ENCODE results near the gene ACTG2. TPM values are rescaled to one million over a fixed set of nuclear protein-coding genes. Genes with fewer than 3 reads are reported as not detected.

Gene ACTG2
- polyA plus RNA-seq, 1 donor (not counting 4 experiments of a cell fraction or from before 2014, with no cell fraction given) = not detected

GRCh38 chr2:73916666-73917065 is 23.9 kb downstream of the ACTG2 start:
- Histone ChIP-seq H3K9me1 (ENCODE audit: control insufficient read depth, extremely low read depth, insufficient read depth, low read length) (no peaks in the 10 kb centered on the region), H3K9ac (ENCODE audit: control insufficient read depth, extremely low read depth, insufficient read depth, low read length) (no peak overlapping the region), H3K4me1 (ENCODE audit: control insufficient read depth, extremely low read depth, insufficient read depth, low read length) (no peaks in the 10 kb centered on the region), H3K9me3 (ENCODE audit: control insufficient read depth, low read depth, low read length) (no peaks in the 10 kb centered on the region), H4K20me1 (ENCODE audit: control insufficient read depth, extremely low read depth, insufficient read depth, low read length) (no peaks in the 10 kb centered on the region), H2AFZ (ENCODE audit: control insufficient read depth, low read length) (no peak overlapping the region), H3K36me3 (ENCODE audit: control insufficient read depth in 2 of 2, extremely low read depth in 1 of 2, insufficient read depth in 2 of 2, low read length in 2 of 2) (no peaks in the 10 kb centered on the region), H3K27ac (ENCODE audit: control insufficient read depth, insufficient read depth, low read length) (no peak overlapping the region), H3K79me2 (ENCODE audit: control insufficient read depth, insufficient read depth, low read length) (no peaks in the 10 kb centered on the region), H3K4me2 (ENCODE audit: control insufficient read depth, extremely low read depth, insufficient read depth, low read depth, low read length) (no peak overlapping the region), H3K27me3 (ENCODE audit: control insufficient read depth, extremely low read depth, insufficient read depth, low read length) (no peaks in the 10 kb centered on the region), H3K4me3 (ENCODE audit: control insufficient read depth in 2 of 3, extremely low read depth in 1 of 3, insufficient read depth in 2 of 3, low read depth in 1 of 3, low read length in 3 of 3) (no peak overlapping the region)
- TF ChIP-seq CTCF (optimal IDR thresholded peaks at IDR 0.05 in 1 of 3, IDR thresholded peaks at IDR 0.05 in 1 of 3, conservative IDR thresholded peaks at IDR 0.05 in 1 of 3; ENCODE audit: extremely low read depth in 1 of 3, insufficient read depth in 2 of 3, low read length in 3 of 3) (no peak), EZH2 (IDR thresholded peaks at IDR 0.05; ENCODE audit: low read length) (no peak)
- dilution Hi-C loops (cut with MboI; ENCODE audit: extremely low pct_ligation_motif_present, low sequenced_read_pairs) = no loop called here
- FAIRE-seq (peak; percentile 23), DNase-seq (ENCODE audit: low read depth, low spot score) (no peak)

GRCh38 chr2:73917296-73917695 is 24.5 kb downstream of the ACTG2 start:
- no peak overlapping the region for H3K4me2 ChIP-seq (ENCODE audit: control insufficient read depth, extremely low read depth, insufficient read depth, low read depth, low read length)
- no peak overlapping the region for H3K27ac ChIP-seq (ENCODE audit: control insufficient read depth, insufficient read depth, low read length)
- no peak overlapping the region for H2AFZ ChIP-seq (ENCODE audit: control insufficient read depth, low read length)
- no peak for DNase-seq (ENCODE audit: low read depth, low spot score)
- no peak for FAIRE-seq
- H3K27me3 ChIP-seq (ENCODE audit: control insufficient read depth, extremely low read depth, insufficient read depth, low read length) = no peaks in the 10 kb centered on the region
- no peaks in the 10 kb centered on the region for H3K36me3 ChIP-seq (ENCODE audit: control insufficient read depth in 2 of 2, extremely low read depth in 1 of 2, insufficient read depth in 2 of 2, low read length in 2 of 2)
- TF ChIP-seq CTCF (optimal IDR thresholded peaks at IDR 0.05 in 1 of 3, IDR thresholded peaks at IDR 0.05 in 1 of 3, conservative IDR thresholded peaks at IDR 0.05 in 1 of 3; ENCODE audit: extremely low read depth in 1 of 3, insufficient read depth in 2 of 3, low read length in 3 of 3) (no peak), EZH2 (IDR thresholded peaks at IDR 0.05; ENCODE audit: low read length) (no peak)
- H3K9ac ChIP-seq (ENCODE audit: control insufficient read depth, extremely low read depth, insufficient read depth, low read length) = no peak overlapping the region
- no peaks in the 10 kb centered on the region for H3K4me1 ChIP-seq (ENCODE audit: control insufficient read depth, extremely low read depth, insufficient read depth, low read length)
- H3K9me1 ChIP-seq (ENCODE audit: control insufficient read depth, extremely low read depth, insufficient read depth, low read length) = no peaks in the 10 kb centered on the region
- no peak overlapping the region for H3K4me3 ChIP-seq (ENCODE audit: control insufficient read depth in 2 of 3, extremely low read depth in 1 of 3, insufficient read depth in 2 of 3, low read depth in 1 of 3, low read length in 3 of 3)
- dilution Hi-C loops (cut with MboI; ENCODE audit: extremely low pct_ligation_motif_present, low sequenced_read_pairs) = no loop called here
- H3K79me2 ChIP-seq (ENCODE audit: control insufficient read depth, insufficient read depth, low read length) = no peaks in the 10 kb centered on the region
- no peaks in the 10 kb centered on the region for H4K20me1 ChIP-seq (ENCODE audit: control insufficient read depth, extremely low read depth, insufficient read depth, low read length)
- no peaks in the 10 kb centered on the region for H3K9me3 ChIP-seq (ENCODE audit: control insufficient read depth, low read depth, low read length)

Measured in keratinocyte (primary cell).